K562 (cell line): ENCODE measurements around the gene RAB4B. TPM values are rescaled to one million over a fixed set of nuclear protein-coding genes. Genes with fewer than 3 reads are reported as not detected.

ENCODE experiments used
- CHCHD3 ChIP-seq: fragments of 250-450 bp; sonication (Bioruptor Pico); IDR thresholded peaks from 2 replicates; pipeline ENCODE4 v2.1.2; 2022; ENCODE audit warnings: mild to moderate bottlenecking
- CTCF ChIP-seq, 3 experiments: IDR thresholded peaks in 2 of 3; conservative IDR thresholded peaks in 1 of 3; 2 replicates each; pipeline ENCODE4 v1.5.1; 2011 to 2012; ENCODE audit warnings: low read length in 3 of 3, mild to moderate bottlenecking in 3 of 3, control low read depth in 2 of 3, improper control_type of control experiment in 1 of 3, inconsistent platforms in 1 of 3, low read depth in 1 of 3, mixed read lengths in 1 of 3, moderate library complexity in 1 of 3; ENCODE audit not compliant: insufficient read depth in 2 of 3
- CTCFL ChIP-seq: IDR thresholded peaks from 2 replicates; pipeline ENCODE4 v1.6.1; 2011; ENCODE audit warnings: borderline replicate concordance, low read depth, mild to moderate bottlenecking, moderate library complexity, low read length; ENCODE audit not compliant: insufficient read depth, poor library complexity, severe bottlenecking
- POLR2A ChIP-seq: fragments of 450-650 bp; conservative IDR thresholded peaks from 2 replicates; pipeline ENCODE4 v1.6.1; 2016
- RBM25 ChIP-seq: fragments of 200-400 bp; formaldehyde crosslinking; IDR thresholded peaks from 2 replicates; pipeline ENCODE4 v1.6.1; 2018; ENCODE audit warnings: low read length, low read depth, moderate library complexity; ENCODE audit not compliant: severe bottlenecking
- UBTF ChIP-seq, 2 experiments: IDR thresholded peaks; 2 replicates each; pipeline ENCODE4 v1.6.1; 2012; ENCODE audit warnings: improper control_type of control experiment in 2 of 2, low read depth in 2 of 2, low read length in 2 of 2, borderline replicate concordance in 1 of 2
- polyA plus RNA-seq, 8 experiments: library from polyadenylated mRNA; depleted of rRNA in 4 of 8; stranded (reverse) in 5 of 8; unstranded in 3 of 8; fragments of >200 nt; fragmentation: Nextera tagmentation in 2 of 8; fragmentation: Illumina TruSeq in 1 of 8; extraction: Ambion mirVana in 2 of 8; extraction: Trizol in 1 of 8; gene quantifications; 2 replicates each; pipeline versions ENCODE4 v1.2.1 to v1.2.3, GENCODE V29; 2011 to 2014; ENCODE audit warnings: inconsistent platforms in 1 of 8, missing spikeins in 1 of 8
- total RNA-seq, 7 experiments: library from RNA; depleted of rRNA in 6 of 7; stranded (reverse); fragments of >200 nt in 6 of 7; fragmentation: Illumina TruSeq in 2 of 7; extraction: Trizol in 2 of 7; gene quantifications; 2 replicates each; pipeline versions ENCODE4 v1.2.1 to v1.2.3, GENCODE V29; 2011 to 2021; ENCODE audit warnings: low replicate concordance in 1 of 7

Gene RAB4B
- total and polyA plus RNA-seq, 9 of the 15 experiments (the other 6 are each of a cell fraction or from before 2014, with no cell fraction given), result 0.28 to 20.4 (median 9.0) TPM

GRCh38 chr19:40808021-40808325 lies 29.9 kb downstream of the RAB4B start (continued):
- TF ChIP-seq CTCF (IDR thresholded peaks at IDR 0.05 in 2 of 3, conservative IDR thresholded peaks at IDR 0.05 in 1 of 3; ENCODE audit: insufficient read depth in 2 of 3, low read depth in 1 of 3, low read length in 3 of 3) (0 out of 6 replicates have a peak, but pooled peaks of 1 of the 3 experiments have one; percentile 3), UBTF (IDR thresholded peaks at IDR 0.05; ENCODE audit: borderline replicate concordance in 1 of 2, low read depth in 2 of 2, low read length in 2 of 2) (no peak), RBM25 (no peak), CTCFL (no peak), POLR2A (0 out of 2 replicates have a peak, but pooled peaks have one; percentile 9), CHCHD3 (CRISPR knock-in tag) (no peak)
